GM12878 (cell line): ENCODE results near the gene AGAP1. TPM values are rescaled to one million over a fixed set of nuclear protein-coding genes. Genes with fewer than 3 reads are reported as not detected.

Source experiments
- ATAC-seq: fragments of 200-7000 bp; cut with Tn5 transposase; 3 replicates; pipeline ENCODE4 v1.9.1; 2020; ENCODE audit warnings: mild to moderate bottlenecking, moderate library complexity
- BruUV-seq: library from RNA; stranded (reverse); fragments of 400-500 nt; replicated peaks from 2 replicates; lab custom pipeline; 2021; lab: Mats Ljungman, UMichigan
- CTCF ChIA-PET: fragments of 300-600 bp; sonication (Branson Sonifier 250); formaldehyde crosslinking; extraction: SDS; loops from one replicate; lab custom pipeline; 2021; ENCODE audit warnings: inconsistent platforms; lab: Yijun Ruan, JAX
- POLR2A ChIA-PET: fragments of 350-600 bp; formaldehyde crosslinking; extraction: SDS; loops from one replicate; lab custom pipeline; 2021; ENCODE audit warnings: inconsistent platforms; lab: Charles Lee
- RAD21 ChIA-PET: fragments of 300-600 bp; sonication (Branson Sonifier 250); formaldehyde crosslinking; loops from one replicate; lab custom pipeline; 2023; ENCODE audit warnings: antibody characterized with exemption; ENCODE audit not compliant: unreplicated experiment; lab: Charles Lee
- SMC1A ChIA-PET: fragments of 300-600 bp; sonication (Branson Sonifier 250); formaldehyde crosslinking; loops from one replicate; lab custom pipeline; 2023; ENCODE audit not compliant: unreplicated experiment, uncharacterized antibody; lab: Charles Lee
- DNase-seq: peaks from one replicate; pipeline ENCODE4 v3.0.0-alpha.2; 2011; ENCODE audit warnings: low read depth, low spot score
- FAIRE-seq: peaks from 3 replicates; lab custom pipeline; 2011; peaks lifted over from hg19 to GRCh38; lab: Jason Lieb, UNC
- H2AFZ ChIP-seq: 2 replicates; pipeline ENCODE4 v1.6.0; 2011; ENCODE audit warnings: low read depth, low read length, control low read depth; ENCODE audit not compliant: control insufficient read depth
- H3K27ac ChIP-seq: 2 replicates; pipeline ENCODE4 v1.5.1; 2011; ENCODE audit warnings: control low read depth; ENCODE audit not compliant: control insufficient read depth, insufficient read depth
- H3K27me3 ChIP-seq, 2 experiments: replicated peaks in 1 of 2; 2 replicates each; pipeline versions ENCODE4 v1.6.0 to v1.6.1; 2011; ENCODE audit warnings: low read length in 1 of 2; ENCODE audit not compliant: control insufficient read depth in 2 of 2, insufficient read depth in 2 of 2
- H3K36me3 ChIP-seq, 2 experiments: 2 replicates each; pipeline ENCODE4 v1.5.1; 2011; ENCODE audit warnings: low read length in 1 of 2; ENCODE audit not compliant: control insufficient read depth in 2 of 2, insufficient read depth in 2 of 2
- H3K4me1 ChIP-seq: 2 replicates; pipeline ENCODE4 v1.6.1; 2011; ENCODE audit warnings: mild to moderate bottlenecking, low read length, moderate library complexity, mixed read lengths; ENCODE audit not compliant: control insufficient read depth, insufficient read depth
- H3K4me2 ChIP-seq: 2 replicates; pipeline ENCODE4 v1.6.0; 2011; ENCODE audit warnings: control low read depth; ENCODE audit not compliant: control insufficient read depth, insufficient read depth
- H3K4me3 ChIP-seq: fragments of 200-600 bp; sonication (generic); 2 replicates; pipeline ENCODE4 v1.5.1; 2016
- H3K79me2 ChIP-seq: 2 replicates; pipeline ENCODE4 v1.6.0; 2011; ENCODE audit warnings: low read length; ENCODE audit not compliant: control insufficient read depth, insufficient read depth
- H3K9ac ChIP-seq: 2 replicates; pipeline ENCODE4 v1.8.0; 2011; ENCODE audit warnings: low read length, control low read depth, mixed read lengths; ENCODE audit not compliant: control insufficient read depth, insufficient read depth
- H3K9me3 ChIP-seq: replicated peaks from 3 replicates; pipeline ENCODE4 v1.5.1; 2011; ENCODE audit warnings: mild to moderate bottlenecking, low read length; ENCODE audit not compliant: control insufficient read depth, insufficient read depth
- H4K20me1 ChIP-seq: 2 replicates; pipeline ENCODE4 v1.6.0; 2011; ENCODE audit not compliant: control insufficient read depth, insufficient read depth
- BCL11A ChIP-seq: IDR thresholded peaks from 2 replicates; pipeline ENCODE4 v1.6.1; 2011; ENCODE audit warnings: low read depth, low read length
- SMARCA5 ChIP-seq: fragments of 450-650 bp; IDR thresholded peaks from 2 replicates; pipeline ENCODE4 v1.6.1; 2017; ENCODE audit warnings: mild to moderate bottlenecking
- SRF ChIP-seq, 2 experiments: IDR thresholded peaks; 2 replicates each; pipeline ENCODE4 v1.6.1; 2011; ENCODE audit warnings: low read depth in 2 of 2, low read length in 2 of 2, mild to moderate bottlenecking in 1 of 2, moderate library complexity in 1 of 2
- WRNIP1 ChIP-seq: IDR thresholded peaks from 2 replicates; pipeline ENCODE4 v1.6.1; 2011; ENCODE audit warnings: low read depth, low read length, improper control_type of control experiment, borderline replicate concordance
- WGBS: methylation state at CpG from one replicate; pipeline ENCODE4 v1.1.6; 2016; ENCODE audit warnings: low lambda C conversion rate; ENCODE audit not compliant: insufficient replicate concordance, insufficient coverage; ENCODE audit errors: missing lambda C conversion rate; 5-methylcytosine and 5-hydroxymethylcytosine counted together
- in situ Hi-C: fragments of 300-500 bp; cut with MboI; formaldehyde crosslinking; loops from 9 replicates; pipeline ENCODE4 v1.14.3; 2018; ENCODE audit warnings: mixed read lengths
- intact Hi-C: fragments of 100-400 bp; cut with micrococcal nuclease; formaldehyde crosslinking; loops from one replicate; pipeline ENCODE4 v1.14.2; 2022; ENCODE audit not compliant: unreplicated experiment
- polyA plus RNA-seq, 11 experiments: library from polyadenylated mRNA; depleted of rRNA in 4 of 11; unstranded in 6 of 11; stranded (reverse) in 5 of 11; fragments of >200 nt; fragmentation: Nextera tagmentation in 4 of 11; fragmentation: Illumina TruSeq in 1 of 11; extraction: Ambion mirVana in 4 of 11; extraction: Trizol in 1 of 11; gene quantifications; 1 replicate in 1 of 11; 2 replicates in 10 of 11; pipeline versions ENCODE4 v1.2.1 to v1.2.3, GENCODE V29; 2011 to 2016; ENCODE audit warnings: inconsistent platforms in 2 of 11, missing spikeins in 2 of 11, low read depth in 1 of 11
- total RNA-seq, 4 experiments: library from RNA; depleted of rRNA in 3 of 4; stranded (reverse); fragments of >200 nt in 3 of 4; fragmentation: Illumina TruSeq in 1 of 4; extraction: Trizol in 1 of 4; gene quantifications; 2 replicates each; pipeline versions ENCODE4 v1.2.1 to v1.2.3, GENCODE V29; 2013 to 2021
- TF ChIP-seq, protein P1 (sequence below): fragments of 150-350 bp; IDR thresholded peaks from 2 replicates; pipeline ENCODE4 v1.6.1; 2016; ENCODE audit warnings: low read depth, low read length
- TF ChIP-seq, protein P2 (sequence below): IDR thresholded peaks from 2 replicates; pipeline ENCODE4 v1.6.1; 2012; ENCODE audit warnings: improper control_type of control experiment, low read depth, low read length; ENCODE audit not compliant: insufficient replicate concordance

The AGAP1 gene
- total and polyA plus RNA-seq, 10 of the 15 experiments (the other 5 are each of a cell fraction or from before 2014, with no cell fraction given), result 0.05 to 0.15 (median 0.06) TPM; not detected in 7

DNA sequence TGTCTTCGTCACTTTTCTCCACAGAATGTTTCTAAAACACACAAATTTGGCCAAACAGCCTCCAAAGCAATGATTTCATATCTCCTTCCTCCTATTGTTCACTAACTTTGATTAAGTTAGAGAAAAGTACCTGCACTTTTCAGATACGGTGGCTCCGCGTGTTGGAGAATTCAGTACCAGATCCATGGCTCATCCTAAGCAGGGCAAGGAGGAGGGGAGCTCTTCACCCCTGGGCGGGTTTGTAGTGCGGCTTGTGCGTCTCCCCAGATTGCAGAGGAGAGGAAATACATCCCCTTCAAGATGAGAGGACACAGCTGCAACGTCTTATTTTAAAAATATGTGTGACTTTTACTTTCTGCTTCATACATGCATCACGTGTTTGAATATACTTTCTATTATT, 333.0 kb downstream of the AGAP1 start (continued):
- TF ChIP-seq, protein P1, sequence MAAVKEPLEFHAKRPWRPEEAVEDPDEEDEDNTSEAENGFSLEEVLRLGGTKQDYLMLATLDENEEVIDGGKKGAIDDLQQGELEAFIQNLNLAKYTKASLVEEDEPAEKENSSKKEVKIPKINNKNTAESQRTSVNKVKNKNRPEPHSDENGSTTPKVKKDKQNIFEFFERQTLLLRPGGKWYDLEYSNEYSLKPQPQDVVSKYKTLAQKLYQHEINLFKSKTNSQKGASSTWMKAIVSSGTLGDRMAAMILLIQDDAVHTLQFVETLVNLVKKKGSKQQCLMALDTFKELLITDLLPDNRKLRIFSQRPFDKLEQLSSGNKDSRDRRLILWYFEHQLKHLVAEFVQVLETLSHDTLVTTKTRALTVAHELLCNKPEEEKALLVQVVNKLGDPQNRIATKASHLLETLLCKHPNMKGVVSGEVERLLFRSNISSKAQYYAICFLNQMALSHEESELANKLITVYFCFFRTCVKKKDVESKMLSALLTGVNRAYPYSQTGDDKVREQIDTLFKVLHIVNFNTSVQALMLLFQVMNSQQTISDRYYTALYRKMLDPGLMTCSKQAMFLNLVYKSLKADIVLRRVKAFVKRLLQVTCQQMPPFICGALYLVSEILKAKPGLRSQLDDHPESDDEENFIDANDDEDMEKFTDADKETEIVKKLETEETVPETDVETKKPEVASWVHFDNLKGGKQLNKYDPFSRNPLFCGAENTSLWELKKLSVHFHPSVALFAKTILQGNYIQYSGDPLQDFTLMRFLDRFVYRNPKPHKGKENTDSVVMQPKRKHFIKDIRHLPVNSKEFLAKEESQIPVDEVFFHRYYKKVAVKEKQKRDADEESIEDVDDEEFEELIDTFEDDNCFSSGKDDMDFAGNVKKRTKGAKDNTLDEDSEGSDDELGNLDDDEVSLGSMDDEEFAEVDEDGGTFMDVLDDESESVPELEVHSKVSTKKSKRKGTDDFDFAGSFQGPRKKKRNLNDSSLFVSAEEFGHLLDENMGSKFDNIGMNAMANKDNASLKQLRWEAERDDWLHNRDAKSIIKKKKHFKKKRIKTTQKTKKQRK, result no peak
- TF ChIP-seq, all 136 proteins: peak for 0

DNA sequence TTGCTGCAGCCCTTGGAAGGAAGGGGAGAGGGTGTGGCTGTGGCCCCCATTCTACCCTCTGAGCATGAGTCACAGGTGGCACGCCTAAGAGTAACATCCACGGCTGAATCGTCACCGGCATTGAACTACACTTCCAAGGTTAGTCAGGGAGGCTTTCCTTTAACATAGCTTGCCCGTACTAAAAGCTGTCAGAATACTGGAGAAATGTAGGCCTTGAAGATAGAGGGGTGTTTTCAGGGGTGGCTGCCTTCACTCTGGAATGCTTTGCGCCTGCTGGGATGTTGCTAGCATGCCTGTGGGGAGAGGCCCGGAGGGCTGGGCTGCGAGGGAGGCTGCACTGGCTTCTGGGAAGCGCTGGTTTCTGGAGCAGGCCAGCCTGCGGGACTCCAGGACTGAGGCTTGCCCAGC, 333.7 kb downstream of the AGAP1 start:
- Histone ChIP-seq H3K4me1 (no peaks in the 10 kb centered on the region), H3K27ac (no peak overlapping the region), H3K9ac (no peak overlapping the region), H3K4me2 (no peak overlapping the region), H2AFZ (no peak overlapping the region), H3K27me3 (no peaks in the 10 kb centered on the region), H3K4me3 (no peak overlapping the region), H3K79me2 (no peaks in the 10 kb centered on the region), H4K20me1 (no peaks in the 10 kb centered on the region), H3K9me3 (no peaks in the 10 kb centered on the region), H3K36me3 (no peaks in the 10 kb centered on the region)
- in situ Hi-C loops, result no loop called here
- no peak for ATAC-seq
- POLR2A ChIA-PET, result no interaction called here
- CTCF ChIA-PET, result no interaction called here
- SMC1A ChIA-PET, result no interaction called here
- WGBS, result 27% methylated on average over 10 of the region's 10 CpGs
- BruUV-seq, result no TSS peak
- no peak for DNase-seq
- RAD21 ChIA-PET, result no interaction called here
- no peak for FAIRE-seq
- no peak for TF ChIP-seq WRNIP1
- TF ChIP-seq, protein P2, sequence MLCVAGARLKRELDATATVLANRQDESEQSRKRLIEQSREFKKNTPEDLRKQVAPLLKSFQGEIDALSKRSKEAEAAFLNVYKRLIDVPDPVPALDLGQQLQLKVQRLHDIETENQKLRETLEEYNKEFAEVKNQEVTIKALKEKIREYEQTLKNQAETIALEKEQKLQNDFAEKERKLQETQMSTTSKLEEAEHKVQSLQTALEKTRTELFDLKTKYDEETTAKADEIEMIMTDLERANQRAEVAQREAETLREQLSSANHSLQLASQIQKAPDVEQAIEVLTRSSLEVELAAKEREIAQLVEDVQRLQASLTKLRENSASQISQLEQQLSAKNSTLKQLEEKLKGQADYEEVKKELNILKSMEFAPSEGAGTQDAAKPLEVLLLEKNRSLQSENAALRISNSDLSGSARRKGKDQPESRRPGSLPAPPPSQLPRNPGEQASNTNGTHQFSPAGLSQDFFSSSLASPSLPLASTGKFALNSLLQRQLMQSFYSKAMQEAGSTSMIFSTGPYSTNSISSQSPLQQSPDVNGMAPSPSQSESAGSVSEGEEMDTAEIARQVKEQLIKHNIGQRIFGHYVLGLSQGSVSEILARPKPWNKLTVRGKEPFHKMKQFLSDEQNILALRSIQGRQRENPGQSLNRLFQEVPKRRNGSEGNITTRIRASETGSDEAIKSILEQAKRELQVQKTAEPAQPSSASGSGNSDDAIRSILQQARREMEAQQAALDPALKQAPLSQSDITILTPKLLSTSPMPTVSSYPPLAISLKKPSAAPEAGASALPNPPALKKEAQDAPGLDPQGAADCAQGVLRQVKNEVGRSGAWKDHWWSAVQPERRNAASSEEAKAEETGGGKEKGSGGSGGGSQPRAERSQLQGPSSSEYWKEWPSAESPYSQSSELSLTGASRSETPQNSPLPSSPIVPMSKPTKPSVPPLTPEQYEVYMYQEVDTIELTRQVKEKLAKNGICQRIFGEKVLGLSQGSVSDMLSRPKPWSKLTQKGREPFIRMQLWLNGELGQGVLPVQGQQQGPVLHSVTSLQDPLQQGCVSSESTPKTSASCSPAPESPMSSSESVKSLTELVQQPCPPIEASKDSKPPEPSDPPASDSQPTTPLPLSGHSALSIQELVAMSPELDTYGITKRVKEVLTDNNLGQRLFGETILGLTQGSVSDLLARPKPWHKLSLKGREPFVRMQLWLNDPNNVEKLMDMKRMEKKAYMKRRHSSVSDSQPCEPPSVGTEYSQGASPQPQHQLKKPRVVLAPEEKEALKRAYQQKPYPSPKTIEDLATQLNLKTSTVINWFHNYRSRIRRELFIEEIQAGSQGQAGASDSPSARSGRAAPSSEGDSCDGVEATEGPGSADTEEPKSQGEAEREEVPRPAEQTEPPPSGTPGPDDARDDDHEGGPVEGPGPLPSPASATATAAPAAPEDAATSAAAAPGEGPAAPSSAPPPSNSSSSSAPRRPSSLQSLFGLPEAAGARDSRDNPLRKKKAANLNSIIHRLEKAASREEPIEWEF, result no peak
- TF ChIP-seq SRF (IDR thresholded peaks at IDR 0.05; ENCODE audit: low read depth in 2 of 2, low read length in 2 of 2), result no peak
- no peak for TF ChIP-seq SMARCA5
- no peak for TF ChIP-seq BCL11A
- intact Hi-C loops, result no loop called here
